GM10266 (cell line): ENCODE data around the gene MNX1.

ENCODE experiments used
- DNase-seq: peaks from one replicate; pipeline ENCODE4 v3.0.0; 2012; ENCODE audit errors: extremely low spot score
- CTCF ChIP-seq: IDR thresholded peaks from 2 replicates; pipeline ENCODE4 v1.5.1; 2012; ENCODE audit warnings: mild to moderate bottlenecking, low read depth; ENCODE audit not compliant: control insufficient read depth, insufficient read depth; ENCODE audit errors: missing control alignments

The MNX1 gene

GRCh38 chr7:157054927-157055326 is 44.5 kb upstream of the MNX1 start:
- DNase-seq = no peak
- TF ChIP-seq CTCF = no peak

- no peak for DNase-seq
- no peak for TF ChIP-seq CTCF
Observed at GRCh38 chr7:157053118-157053517, 42.7 kb upstream of the MNX1 start.

- no peak for TF ChIP-seq CTCF
- no peak for DNase-seq
Observed at GRCh38 chr7:157047148-157047547, 36.7 kb upstream of the MNX1 start.

GRCh38 chr7:157046681-157047080 is 36.2 kb upstream of the MNX1 start:
- TF ChIP-seq CTCF = no peak
- no peak for DNase-seq

- TF ChIP-seq CTCF = no peak
Observed at GRCh38 chr7:157044943-157045660, 34.6 kb upstream of the MNX1 start.

GRCh38 chr7:157044147-157044687 is 33.8 kb upstream of the MNX1 start:
- DNase-seq = no peak

More at GRCh38 chr7:157044943-157045660, 34.6 kb upstream of the MNX1 start:
- no peak for DNase-seq

More at GRCh38 chr7:157044147-157044687, 33.8 kb upstream of the MNX1 start:
- no peak for TF ChIP-seq CTCF
